Mucosa of descending colon (tissue), 3 donors: ENCODE measurements around the gene CDK14. TPM values are rescaled to one million over a fixed set of nuclear protein-coding genes. Genes with fewer than 3 reads are reported as not detected.

Experiments used
- ATAC-seq: fragments of 200-7000 bp; cut with Tn5 transposase; one replicate; pipeline ENCODE4 v1.9.1; 2020; ENCODE audit warnings: mild to moderate bottlenecking, moderate library complexity
- DNase-seq, 3 donors: peaks; one replicate each; pipeline ENCODE4 v3.0.0-alpha.2; 2020
- H3K36me3 ChIP-seq: fragments of 200-600 bp; one replicate; pipeline ENCODE4 v1.8.0; 2021; ENCODE audit warnings: low read depth, mild to moderate bottlenecking
- H3K4me1 ChIP-seq: fragments of 200-600 bp; one replicate; pipeline ENCODE4 v1.8.0; 2021; ENCODE audit warnings: low read depth, mild to moderate bottlenecking
- H3K4me3 ChIP-seq: fragments of 200-600 bp; one replicate; pipeline ENCODE4 v1.8.0; 2021; ENCODE audit warnings: mild to moderate bottlenecking
- H3K9me3 ChIP-seq: fragments of 200-600 bp; one replicate; pipeline ENCODE4 v1.8.0; 2021; ENCODE audit warnings: mild to moderate bottlenecking
- CTCF ChIP-seq: fragments of 200-600 bp; IDR thresholded peaks from one replicate; pipeline ENCODE4 v1.8.0; 2022; ENCODE audit warnings: antibody characterized with exemption, mild to moderate bottlenecking
- intact Hi-C, 2 donors: fragments of 100-400 bp; cut with DNase I in 1 of 2; cut with micrococcal nuclease in 1 of 2; formaldehyde crosslinking; loops; one replicate each; pipeline versions ENCODE4 v1.11.0 to v1.11.1; 2022; cut with DNase I, micrococcal nuclease
- total RNA-seq, 3 donors: library from RNA; stranded (reverse); fragmentation: NEBNext Ultra II Directional in 2 of 3; extraction: Animal tissue kit (Norgen Biotek cat#: 25700) in 2 of 3; gene quantifications; one replicate each; pipeline versions ENCODE4 v1.2.1 to v1.2.4, GENCODE V29; 2021 to 2023
- donor health status: DM: no; HTN: no; CAD: no; lungs with moderate emphysema.
- donor health status: DM: no; HTN: no; CAD: no.
- donor health status: DM: no; HTN: yes; CAD: no.

The CDK14 gene
- total RNA-seq, 3 donors from 2014 or later = 5.4 to 24.4 (median 5.6) TPM

GRCh38 chr7:90720984-90721760, 125.1 kb downstream of the CDK14 start:
- intact Hi-C loops = no loop called here
- Histone ChIP-seq H3K4me3 (no peak overlapping the region), H3K4me1 (peaks cover 3% of the 10 kb centered on the region), H3K9me3 (no peaks in the 10 kb centered on the region), H3K36me3 (no peaks in the 10 kb centered on the region)
- no peak for TF ChIP-seq CTCF
- ATAC-seq (peak; percentile 93), DNase-seq (peak in 2 of 3 donors; percentile 32 to 67)

GRCh38 chr7:90721869-90722431, 125.8 kb downstream of the CDK14 start:
- H3K9me3 ChIP-seq = no peaks in the 10 kb centered on the region
- DNase-seq (no peak), ATAC-seq (no peak)
- H3K36me3 ChIP-seq = no peaks in the 10 kb centered on the region
- H3K4me1 ChIP-seq = peaks cover 5% of the 10 kb centered on the region
- TF ChIP-seq CTCF = no peak
- H3K4me3 ChIP-seq = no peak overlapping the region
- intact Hi-C loops = no loop called here

GRCh38 chr7:90723233-90723632, 127.1 kb downstream of the CDK14 start:
- TF ChIP-seq CTCF = no peak
- no peak overlapping the region for H3K4me3 ChIP-seq
- H3K4me1 ChIP-seq = peaks cover 5% of the 10 kb centered on the region
- ATAC-seq (no peak), DNase-seq (no peak)
- no peaks in the 10 kb centered on the region for H3K9me3 ChIP-seq
- intact Hi-C loops = no loop called here
- no peaks in the 10 kb centered on the region for H3K36me3 ChIP-seq

GRCh38 chr7:90723866-90724265, 127.7 kb downstream of the CDK14 start:
- no peaks in the 10 kb centered on the region for H3K9me3 ChIP-seq
- DNase-seq (no peak), ATAC-seq (no peak)
- H3K4me3 ChIP-seq = no peak overlapping the region
- intact Hi-C loops = no loop called here
- TF ChIP-seq CTCF = no peak
- H3K4me1 ChIP-seq = peaks cover 5% of the 10 kb centered on the region
- no peaks in the 10 kb centered on the region for H3K36me3 ChIP-seq

- Histone ChIP-seq H3K9me3 (peaks cover 3% of the 10 kb centered on the region), H3K4me1 (peaks cover 5% of the 10 kb centered on the region), H3K36me3 (no peaks in the 10 kb centered on the region), H3K4me3 (no peak overlapping the region)
- ATAC-seq (no peak), DNase-seq (no peak)
- intact Hi-C loops = no loop called here
- no peak for TF ChIP-seq CTCF
These were observed 130.0 kb downstream of the CDK14 start for GRCh38 chr7:90726120-90726519.
